CD4-positive, alpha-beta T cell treated with Interleukin-6 at 100 ng/mL for 8 hours (primary cell): ENCODE results near the gene HS3ST3A1.
"Not testable (repeated sequence)": the region's sequence is repeated elsewhere in the genome, so short reads cannot be mapped to it uniquely, and the experiment has no call there.

Experiments
- DNase-seq: peaks from one replicate; pipeline ENCODE4 v3.0.0-alpha.2; 2020; ENCODE audit warnings: mixed read lengths, low spot score

Gene HS3ST3A1

GRCh38 chr17:13538841-13539411 is 62.8 kb downstream of the HS3ST3A1 start:
- no peak for DNase-seq

- DNase-seq = no peak
These were observed 63.7 kb downstream of the HS3ST3A1 start for GRCh38 chr17:13537871-13538643.

GRCh38 chr17:13537167-13537731 is 64.5 kb downstream of the HS3ST3A1 start:
- DNase-seq = no peak

GRCh38 chr17:13534946-13535345 is 66.8 kb downstream of the HS3ST3A1 start:
- DNase-seq = no peak

- no peak for DNase-seq
These were observed 70.0 kb downstream of the HS3ST3A1 start for GRCh38 chr17:13531721-13532120.

- no peak for DNase-seq
These were observed 75.9 kb downstream of the HS3ST3A1 start for GRCh38 chr17:13525876-13526275.

GRCh38 chr17:13523164-13523563 is 78.6 kb downstream of the HS3ST3A1 start:
- DNase-seq = no peak

GRCh38 chr17:13522749-13523148 is 79.0 kb downstream of the HS3ST3A1 start:
- no peak for DNase-seq

GRCh38 chr17:13521784-13522183 is 79.9 kb downstream of the HS3ST3A1 start:
- DNase-seq = no peak

GRCh38 chr17:13520899-13521572 is 80.7 kb downstream of the HS3ST3A1 start:
- no peak for DNase-seq

GRCh38 chr17:13518261-13519000 is 83.3 kb downstream of the HS3ST3A1 start:
- no peak for DNase-seq

GRCh38 chr17:13513039-13513405 is 88.7 kb downstream of the HS3ST3A1 start:
- no peak for DNase-seq

- DNase-seq = no peak
These were observed 91.7 kb downstream of the HS3ST3A1 start for GRCh38 chr17:13510062-13510461.

GRCh38 chr17:13509527-13509926 is 92.2 kb downstream of the HS3ST3A1 start:
- no peak for DNase-seq

- DNase-seq = no peak
These were observed 92.8 kb downstream of the HS3ST3A1 start for GRCh38 chr17:13508896-13509295.

- no peak for DNase-seq
These were observed 98.2 kb downstream of the HS3ST3A1 start for GRCh38 chr17:13503526-13503925.

- no peak for DNase-seq
These were observed 99.5 kb downstream of the HS3ST3A1 start for GRCh38 chr17:13502263-13502662.

GRCh38 chr17:13500947-13501346 is 100.8 kb downstream of the HS3ST3A1 start:
- DNase-seq = no peak

- DNase-seq = no peak
These were observed 103.5 kb downstream of the HS3ST3A1 start for GRCh38 chr17:13498184-13498583.

GRCh38 chr17:13496553-13497056 is 105.1 kb downstream of the HS3ST3A1 start:
- not testable (repeated sequence) for DNase-seq

- no peak for DNase-seq
These were observed 106.3 kb downstream of the HS3ST3A1 start for GRCh38 chr17:13495423-13495822.

GRCh38 chr17:13492737-13493122 is 109.0 kb downstream of the HS3ST3A1 start:
- no peak for DNase-seq
